NT2/D1 (cell line): ENCODE results near the gene EQTN.
A peak's percentile ranks its signal among the peaks of the same experiment; 100 is the strongest.

Experiments
- DNase-seq: peaks from one replicate; pipeline ENCODE4 v3.0.0-alpha.2; 2011; ENCODE audit warnings: low read depth, low spot score
- H3K27me3 ChIP-seq: 2 replicates; pipeline ENCODE4 v1.6.0; 2011; ENCODE audit warnings: mild to moderate bottlenecking; ENCODE audit not compliant: insufficient read length, insufficient read depth
- H3K36me3 ChIP-seq: 2 replicates; pipeline ENCODE4 v1.6.1; 2011; ENCODE audit warnings: mild to moderate bottlenecking, low read length, mixed read lengths; ENCODE audit not compliant: insufficient read depth, insufficient read length
- H3K4me1 ChIP-seq: 2 replicates; pipeline ENCODE4 v1.5.1; 2011; ENCODE audit not compliant: insufficient read depth, insufficient read length
- H3K4me3 ChIP-seq: 2 replicates; pipeline ENCODE4 v1.5.1; 2011; ENCODE audit warnings: low read depth; ENCODE audit not compliant: insufficient read length
- H3K9ac ChIP-seq: 2 replicates; pipeline ENCODE4 v1.6.0; 2011; ENCODE audit warnings: low read depth; ENCODE audit not compliant: insufficient read length
- H3K9me3 ChIP-seq: 2 replicates; pipeline ENCODE4 v1.5.1; 2011; ENCODE audit warnings: mild to moderate bottlenecking, low read length; ENCODE audit not compliant: insufficient read depth
- SUZ12 ChIP-seq: IDR thresholded peaks from 2 replicates; pipeline ENCODE4 v1.6.1; 2011; ENCODE audit not compliant: insufficient read length, insufficient read depth; ENCODE audit errors: extremely low read depth
- YY1 ChIP-seq: IDR thresholded peaks from 2 replicates; pipeline ENCODE4 v1.6.1; 2011; ENCODE audit not compliant: insufficient read length, insufficient read depth
- ZNF274 ChIP-seq: IDR thresholded peaks from 2 replicates; pipeline ENCODE4 v1.6.1; 2011; ENCODE audit warnings: mild to moderate bottlenecking, low read depth, low read length

The EQTN gene

GRCh38 chr9:27278374-27278773, 18.6 kb downstream of the EQTN start:
- TF ChIP-seq ZNF274: no peak
- no peak for TF ChIP-seq SUZ12
- no peak for TF ChIP-seq YY1
- no peak overlapping the region for H3K9ac ChIP-seq
- H3K4me1 ChIP-seq: no peaks in the 10 kb centered on the region
- no peak overlapping the region for H3K4me3 ChIP-seq
- no peaks in the 10 kb centered on the region for H3K27me3 ChIP-seq
- no peaks in the 10 kb centered on the region for H3K9me3 ChIP-seq
- no peaks in the 10 kb centered on the region for H3K36me3 ChIP-seq
- no peak for DNase-seq

- no peaks in the 10 kb centered on the region for H3K9me3 ChIP-seq
- peak; percentile 25 for DNase-seq
- TF ChIP-seq SUZ12 (no peak), YY1 (no peak), ZNF274 (no peak)
- no peaks in the 10 kb centered on the region for H3K36me3 ChIP-seq
- no peaks in the 10 kb centered on the region for H3K4me1 ChIP-seq
- H3K9ac ChIP-seq: no peak overlapping the region
- H3K4me3 ChIP-seq: no peak overlapping the region
- no peaks in the 10 kb centered on the region for H3K27me3 ChIP-seq
Measured at GRCh38 chr9:27276193-27277030, 20.5 kb downstream of the EQTN start.

- Histone ChIP-seq H3K4me3 (no peak overlapping the region), H3K36me3 (no peaks in the 10 kb centered on the region)
Measured at GRCh38 chr9:27273186-27273585, 23.8 kb downstream of the EQTN start.

GRCh38 chr9:27272103-27272502, 24.8 kb downstream of the EQTN start:
- H3K27me3 ChIP-seq: no peaks in the 10 kb centered on the region
- TF ChIP-seq ZNF274 (no peak), SUZ12 (no peak), YY1 (no peak)

More at GRCh38 chr9:27273186-27273585, 23.8 kb downstream of the EQTN start:
- Histone ChIP-seq H3K9me3 (no peaks in the 10 kb centered on the region), H3K9ac (no peak overlapping the region), H3K27me3 (no peaks in the 10 kb centered on the region), H3K4me1 (no peaks in the 10 kb centered on the region)
- DNase-seq: no peak
- TF ChIP-seq SUZ12: no peak
- no peak for TF ChIP-seq YY1
- no peak for TF ChIP-seq ZNF274

GRCh38 chr9:27261517-27262211, 35.3 kb downstream of the EQTN start:
- no peaks in the 10 kb centered on the region for H3K36me3 ChIP-seq
- DNase-seq: no peak
- H3K4me3 ChIP-seq: no peak overlapping the region
- H3K27me3 ChIP-seq: no peaks in the 10 kb centered on the region
- no peaks in the 10 kb centered on the region for H3K4me1 ChIP-seq
- H3K9ac ChIP-seq: no peak overlapping the region
- TF ChIP-seq ZNF274 (no peak), SUZ12 (no peak), YY1 (no peak)
- no peaks in the 10 kb centered on the region for H3K9me3 ChIP-seq

More at GRCh38 chr9:27272103-27272502, 24.8 kb downstream of the EQTN start:
- Histone ChIP-seq H3K4me3 (no peak overlapping the region), H3K36me3 (no peaks in the 10 kb centered on the region), H3K9ac (no peak overlapping the region), H3K4me1 (no peaks in the 10 kb centered on the region), H3K9me3 (no peaks in the 10 kb centered on the region)
- no peak for DNase-seq

GRCh38 chr9:27260789-27261516, 36.0 kb downstream of the EQTN start:
- no peak for DNase-seq
- no peaks in the 10 kb centered on the region for H3K36me3 ChIP-seq
- TF ChIP-seq ZNF274 (no peak), SUZ12 (no peak), YY1 (no peak)
- no peaks in the 10 kb centered on the region for H3K4me1 ChIP-seq
- no peak overlapping the region for H3K4me3 ChIP-seq
- no peak overlapping the region for H3K9ac ChIP-seq
- no peaks in the 10 kb centered on the region for H3K9me3 ChIP-seq
- H3K27me3 ChIP-seq: no peaks in the 10 kb centered on the region
